Heart left ventricle (tissue), 13 donors: Measurements from ENCODE around the gene USP17L28.
"Not testable (repeated sequence)": the region's sequence is repeated elsewhere in the genome, so short reads cannot be mapped to it uniquely, and the experiment has no call there.

Experiments used
- POLR2A ChIP-seq, 2 donors: fragments of 450-650 bp; IDR thresholded peaks; one replicate each; pipeline ENCODE4 v1.6.1; 2017; ENCODE audit warnings: antibody characterized with exemption in 2 of 2, mild to moderate bottlenecking in 2 of 2, moderate library complexity in 2 of 2
- TF ChIP-seq, protein P1 (sequence below), 12 donors: fragments of 200-600 bp; sonication (generic) in 4 of 12; IDR thresholded peaks; one replicate each; pipeline versions ENCODE4 v1.5.0 to v1.8.0; 2018 to 2022; ENCODE audit warnings: antibody characterized with exemption in 12 of 12, mild to moderate bottlenecking in 5 of 12
- donor health status: ischemic (EF 13 %, LVEDD 7.1; RV severe dilation, severe dysfunction).
- donor health status: DM: no; HTN: yes; CAD: no.
- donor health status: DM: no; HTN: no; CAD: no.
- donor health status: ischemic (EF 25% LVEDD 6.9; RV normal size, moderate dysfunction).
- donor health status: ischemic (EF 25% LVEDD 5.7; RV mildly dilated, moderate dysfunction).
- donor health status: ischemic (EF 35%, LVEDD 5.7; RV mildly dilated, moderate dysfunction).
- donor health status: nonischemic (EF 11% LVEDD 7.7; RV severe dilation, severe dysfunction).
- donor health status: DM: yes; HTN: yes; CAD: no.
- donor health status: PGD.
- donor health status: ischemic (EF 29% LVEDD 5.4; RV normal size, mild dysfunction).
- donor health status: nonischemic (EF 23%, LVEDD 6.1; RV moderate dilation, normal function).

DNA sequence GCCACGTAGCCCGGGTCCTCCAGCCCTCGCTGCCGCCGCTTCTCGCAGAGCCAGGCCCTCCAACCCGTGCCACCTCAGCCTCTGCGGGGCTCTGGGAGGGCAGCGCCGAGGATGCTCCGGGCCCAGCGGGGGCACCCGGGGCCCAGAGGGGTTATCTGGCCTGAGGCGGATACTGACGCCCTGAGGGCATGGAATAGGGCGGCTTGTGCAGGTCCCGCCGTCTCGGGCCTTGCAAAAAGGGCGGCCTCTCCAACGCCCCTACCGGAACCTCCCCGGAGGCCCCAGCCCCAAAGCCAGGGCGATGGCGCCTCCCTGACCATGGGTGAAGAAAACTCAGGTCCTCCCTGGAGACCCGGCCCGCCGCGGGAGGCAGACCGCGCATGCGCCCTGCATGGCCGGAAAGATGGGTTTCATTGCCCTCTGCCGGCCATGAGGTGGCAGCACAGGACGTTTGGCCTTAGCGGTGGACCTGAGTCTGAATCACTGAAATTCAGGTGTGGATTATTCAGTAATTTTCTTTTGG lies 32.4 kb downstream of the USP17L28 start:
- TF ChIP-seq, protein P1, sequence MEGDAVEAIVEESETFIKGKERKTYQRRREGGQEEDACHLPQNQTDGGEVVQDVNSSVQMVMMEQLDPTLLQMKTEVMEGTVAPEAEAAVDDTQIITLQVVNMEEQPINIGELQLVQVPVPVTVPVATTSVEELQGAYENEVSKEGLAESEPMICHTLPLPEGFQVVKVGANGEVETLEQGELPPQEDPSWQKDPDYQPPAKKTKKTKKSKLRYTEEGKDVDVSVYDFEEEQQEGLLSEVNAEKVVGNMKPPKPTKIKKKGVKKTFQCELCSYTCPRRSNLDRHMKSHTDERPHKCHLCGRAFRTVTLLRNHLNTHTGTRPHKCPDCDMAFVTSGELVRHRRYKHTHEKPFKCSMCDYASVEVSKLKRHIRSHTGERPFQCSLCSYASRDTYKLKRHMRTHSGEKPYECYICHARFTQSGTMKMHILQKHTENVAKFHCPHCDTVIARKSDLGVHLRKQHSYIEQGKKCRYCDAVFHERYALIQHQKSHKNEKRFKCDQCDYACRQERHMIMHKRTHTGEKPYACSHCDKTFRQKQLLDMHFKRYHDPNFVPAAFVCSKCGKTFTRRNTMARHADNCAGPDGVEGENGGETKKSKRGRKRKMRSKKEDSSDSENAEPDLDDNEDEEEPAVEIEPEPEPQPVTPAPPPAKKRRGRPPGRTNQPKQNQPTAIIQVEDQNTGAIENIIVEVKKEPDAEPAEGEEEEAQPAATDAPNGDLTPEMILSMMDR (IDR thresholded peaks at IDR 0.05) = peak; percentile 37 to 74 (median 58)
- TF ChIP-seq POLR2A (IDR thresholded peaks at IDR 0.05) = not testable (repeated sequence)
